ENCODE data around the gene GLE1. TPM values are rescaled to one million over a fixed set of nuclear protein-coding genes. Genes with fewer than 3 reads are reported as not detected.
"Not testable (repeated sequence)": the region's sequence is repeated elsewhere in the genome, so short reads cannot be mapped to it uniquely, and the experiment has no call there.

The GLE1 gene
- total and polyA plus RNA-seq, 2 donors (not counting 1 experiment from before 2014, with no cell fraction given), result 11.8 to 30.3 TPM

GRCh38 chr9:128586934-128587333 is 82.4 kb downstream of the GLE1 start:
- H3K27me3 Mint-ChIP-seq; H3K79me2 ChIP-seq (ENCODE audit: control insufficient read depth, insufficient read depth, low read length); H3K9ac ChIP-seq (ENCODE audit: low read length); H3K9me3 ChIP-seq (ENCODE audit: control extremely low read depth in 1 of 3, control insufficient read depth in 2 of 3, insufficient read depth in 1 of 3, low read length in 2 of 3); H3K4me3 Mint-ChIP-seq; H4K20me1 ChIP-seq (ENCODE audit: control insufficient read depth, insufficient read depth, low read length, poor library complexity, severe bottlenecking); H3K4me1 Mint-ChIP-seq; H3K27me3 ChIP-seq (replicated peaks in 1 of 4; ENCODE audit: control extremely low read depth in 1 of 4, control insufficient read depth in 3 of 4, insufficient read depth in 4 of 4, low read length in 3 of 4); H3K4me1 ChIP-seq (ENCODE audit: control insufficient read depth in 2 of 2, insufficient read depth in 2 of 2, low read length in 2 of 2); H3K27ac ChIP-seq (ENCODE audit: low read length in 2 of 2); ATAC-seq (ENCODE audit: low read depth); intact Hi-C loops (cut with micrococcal nuclease); H3K9me3 Mint-ChIP-seq (ENCODE audit: insufficient read depth); H3K4me3 ChIP-seq (ENCODE audit: control extremely low read depth in 1 of 5, extremely low read depth in 1 of 5, insufficient read depth in 1 of 5, low read depth in 2 of 5, low read length in 4 of 5); H2AFZ ChIP-seq (ENCODE audit: insufficient read depth, low read depth, low read length, poor library complexity, severe bottlenecking); H3K4me2 ChIP-seq (replicated peaks; ENCODE audit: low read depth, low read length, poor library complexity, severe bottlenecking); DNase-seq; CTCF ChIA-PET; POLR2A ChIA-PET; H3K27ac Mint-ChIP-seq: not testable (repeated sequence)
- 98% methylated on average over 11 of the region's 11 CpGs for WGBS (ENCODE audit: insufficient coverage)
- H3K36me3 ChIP-seq (replicated peaks in 1 of 2; ENCODE audit: control extremely low read depth in 1 of 2, control insufficient read depth in 1 of 2, extremely low read depth in 1 of 2, insufficient read depth in 2 of 2, low read length in 1 of 2), result peaks cover 15 to 82% of the 10 kb centered on the region in 2 experiments

GRCh38 chr9:128587453-128587852 is 82.9 kb downstream of the GLE1 start:
- H3K27ac ChIP-seq (ENCODE audit: low read length in 2 of 2), result no peak overlapping the region
- ATAC-seq (ENCODE audit: low read depth), result no peak
- Mint-ChIP-seq H3K27me3 (no peaks in the 10 kb centered on the region), H3K4me1 (no peaks in the 10 kb centered on the region), H3K9me3 (ENCODE audit: insufficient read depth) (no peaks in the 10 kb centered on the region), H3K4me3 (no peak overlapping the region), H3K27ac (no peak overlapping the region)
- no peak for TF ChIP-seq CTCF (IDR thresholded peaks at IDR 0.05)
- no peak for TF ChIP-seq EZH2 (IDR thresholded peaks at IDR 0.05; ENCODE audit: borderline replicate concordance, insufficient read depth, low read depth, low read length, poor library complexity, severe bottlenecking)
- H3K4me3 ChIP-seq (ENCODE audit: control extremely low read depth in 1 of 5, extremely low read depth in 1 of 5, insufficient read depth in 1 of 5, low read depth in 2 of 5, low read length in 4 of 5), result no peak overlapping the region
- no peaks in the 10 kb centered on the region for H3K9me3 ChIP-seq (ENCODE audit: control extremely low read depth in 1 of 3, control insufficient read depth in 2 of 3, insufficient read depth in 1 of 3, low read length in 2 of 3)
- H3K79me2 ChIP-seq (ENCODE audit: control insufficient read depth, insufficient read depth, low read length), result no peaks in the 10 kb centered on the region
- intact Hi-C loops (cut with micrococcal nuclease), result no loop called here
- no peaks in the 10 kb centered on the region for H3K4me1 ChIP-seq (ENCODE audit: control insufficient read depth in 2 of 2, insufficient read depth in 2 of 2, low read length in 2 of 2)
- DNase-seq, result no peak
- no peaks in the 10 kb centered on the region for H3K27me3 ChIP-seq (replicated peaks in 1 of 4; ENCODE audit: control extremely low read depth in 1 of 4, control insufficient read depth in 3 of 4, insufficient read depth in 4 of 4, low read length in 3 of 4)
- CTCF ChIA-PET, result no interaction called here
- WGBS (ENCODE audit: insufficient coverage), result 43% methylated on average over 5 of the region's 6 CpGs
- peaks cover 13 to 80% of the 10 kb centered on the region in 2 experiments for H3K36me3 ChIP-seq (replicated peaks in 1 of 2; ENCODE audit: control extremely low read depth in 1 of 2, control insufficient read depth in 1 of 2, extremely low read depth in 1 of 2, insufficient read depth in 2 of 2, low read length in 1 of 2)
- no peak overlapping the region for H3K9ac ChIP-seq (ENCODE audit: low read length)
- H4K20me1 ChIP-seq (ENCODE audit: control insufficient read depth, insufficient read depth, low read length, poor library complexity, severe bottlenecking), result no peaks in the 10 kb centered on the region
- no peak overlapping the region for H3K4me2 ChIP-seq (replicated peaks; ENCODE audit: low read depth, low read length, poor library complexity, severe bottlenecking)
- POLR2A ChIA-PET, result no interaction called here
- no peak overlapping the region for H2AFZ ChIP-seq (ENCODE audit: insufficient read depth, low read depth, low read length, poor library complexity, severe bottlenecking)

Data from B cell (primary cell).